HG02938 (cell line): ENCODE data around the gene CD86.
A peak's percentile ranks its signal among the peaks of the same experiment; 100 is the strongest.
"Not testable (repeated sequence)": the region's sequence is repeated elsewhere in the genome, so short reads cannot be mapped to it uniquely, and the experiment has no call there.

Source experiments
- ATAC-seq: cut with Tn5 transposase; IDR thresholded peaks from one replicate; pipeline ENCODE4 v1.9.1; 2021; ENCODE audit warnings: mild to moderate bottlenecking, moderate library complexity; ENCODE audit not compliant: unreplicated experiment

Gene CD86

GRCh38 chr3:122146466-122146865 lies 91.3 kb downstream of the CD86 start:
- peak; percentile 92 for ATAC-seq

GRCh38 chr3:122148941-122149627 lies 93.9 kb downstream of the CD86 start:
- ATAC-seq = no peak

DNA sequence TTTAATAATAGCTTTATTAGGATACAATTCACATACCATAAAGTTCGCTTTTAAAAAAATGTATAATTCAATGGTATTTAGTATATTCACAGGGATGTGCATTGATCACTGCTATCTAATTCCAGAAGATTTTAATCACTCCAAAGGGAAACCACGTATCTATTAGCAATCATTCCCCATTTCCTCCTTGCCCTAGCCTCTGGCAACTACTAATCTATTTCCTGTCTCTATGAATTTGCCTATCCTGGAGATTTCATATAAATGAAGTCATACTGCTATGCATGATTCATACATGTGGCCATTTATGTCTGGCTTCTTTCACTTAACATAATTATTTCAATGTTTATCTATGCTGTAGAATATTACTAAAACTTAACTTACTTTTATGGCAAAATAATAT lies 96.3 kb downstream of the CD86 start:
- ATAC-seq = no peak

DNA sequence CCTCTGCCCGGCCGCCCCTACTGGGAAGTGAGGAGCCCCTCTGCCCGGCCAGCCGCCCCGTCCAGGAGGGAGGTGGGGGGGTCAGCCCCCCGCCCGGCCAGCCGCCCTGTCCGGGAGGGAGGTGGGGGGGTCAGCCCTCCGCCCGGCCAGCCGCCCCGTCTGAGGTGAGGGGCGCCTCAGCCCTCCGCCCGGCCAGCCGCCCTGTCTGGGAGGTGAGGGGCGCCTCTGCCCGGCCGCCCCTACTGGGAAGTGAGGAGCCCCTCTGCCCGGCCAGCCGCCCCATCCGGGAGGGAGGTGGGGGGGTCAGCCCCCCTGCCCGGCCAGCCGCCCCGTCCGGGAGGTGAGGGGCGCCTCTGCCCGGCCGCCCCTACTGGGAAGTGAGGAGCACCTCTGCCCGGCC lies 109.8 kb downstream of the CD86 start:
- ATAC-seq = not testable (repeated sequence)

DNA sequence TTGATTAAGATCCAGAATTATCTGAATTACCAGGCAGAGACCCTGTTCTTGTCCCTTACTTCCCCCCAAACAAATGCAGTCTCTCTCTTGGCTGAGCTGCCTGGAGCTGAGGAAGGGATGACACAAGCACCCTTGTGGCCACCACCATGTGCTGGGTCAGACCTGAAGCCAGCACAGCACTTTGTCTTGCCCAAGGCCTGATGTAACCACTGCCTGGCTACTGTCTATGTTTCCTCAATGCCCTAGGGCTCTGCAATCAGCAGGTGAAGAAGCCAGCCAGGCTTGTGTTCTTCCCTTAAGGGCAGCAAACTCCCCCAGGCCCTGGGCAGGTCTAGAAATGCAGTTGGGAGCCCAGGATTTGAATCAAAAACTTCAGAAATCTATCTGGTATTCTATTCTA lies 112.5 kb downstream of the CD86 start:
- ATAC-seq = no peak

GRCh38 chr3:122168044-122168443 lies 112.9 kb downstream of the CD86 start:
- ATAC-seq = no peak

DNA sequence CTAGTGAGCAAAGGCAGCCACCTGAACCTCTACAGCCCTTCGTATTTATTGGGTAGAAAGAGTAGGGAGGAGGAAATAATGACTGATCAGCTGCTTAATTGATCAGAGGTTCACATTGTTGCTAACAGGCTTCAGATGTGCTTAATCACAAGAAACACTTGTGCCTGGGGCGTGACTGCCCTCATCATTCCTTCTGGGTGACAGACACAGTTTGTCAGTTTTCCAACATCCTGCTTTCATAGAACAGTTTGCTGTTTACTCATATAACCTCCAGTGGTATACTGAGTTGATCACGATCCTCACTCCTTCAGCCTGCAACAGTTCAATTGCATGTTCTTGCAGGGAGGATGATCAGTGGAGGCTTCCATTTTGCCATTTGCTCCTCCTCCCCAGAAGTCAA lies 114.7 kb downstream of the CD86 start:
- no peak for ATAC-seq
